SK-N-SH treated with all-trans-retinoic acid at 6 μM for 48 hours (cell line): ENCODE measurements around the gene OAF.

ENCODE experiments used
- ARNTL ChIP-seq: fragments of 450-650 bp; formaldehyde crosslinking; IDR thresholded peaks from 2 replicates; pipeline ENCODE4 v1.5.0; 2020; ENCODE audit warnings: low read depth, mild to moderate bottlenecking, moderate library complexity, borderline replicate concordance
- BACH2 ChIP-seq: fragments of 250-450 bp; sonication (Bioruptor Pico); IDR thresholded peaks from 2 replicates; pipeline ENCODE4 v1.9.0; 2021; ENCODE audit warnings: mild to moderate bottlenecking, borderline replicate concordance
- CSDC2 ChIP-seq: fragments of 250-450 bp; sonication (Bioruptor Pico); IDR thresholded peaks from 2 replicates; pipeline ENCODE4 v1.5.0; 2020; ENCODE audit warnings: mild to moderate bottlenecking, moderate library complexity
- CSRNP3 ChIP-seq: fragments of 250-450 bp; sonication (Bioruptor Pico); IDR thresholded peaks from 2 replicates; pipeline ENCODE4 v1.5.1; 2021; ENCODE audit warnings: mild to moderate bottlenecking, moderate library complexity
- ESRRG ChIP-seq: fragments of 250-450 bp; sonication (Bioruptor Pico); IDR thresholded peaks from 2 replicates; pipeline ENCODE4 v1.6.1; 2021; ENCODE audit warnings: mild to moderate bottlenecking
- ISL1 ChIP-seq: fragments of 250-450 bp; sonication (Bioruptor Pico); IDR thresholded peaks from 2 replicates; pipeline ENCODE4 v2.1.2; 2022; ENCODE audit warnings: mild to moderate bottlenecking, moderate library complexity
- PATZ1 ChIP-seq: fragments of 250-450 bp; sonication (Bioruptor Pico); IDR thresholded peaks from 2 replicates; pipeline ENCODE4 v1.8.0; 2020; ENCODE audit warnings: mild to moderate bottlenecking, moderate library complexity, borderline replicate concordance
- PPARA ChIP-seq: fragments of 250-450 bp; sonication (Bioruptor Pico); IDR thresholded peaks from 2 replicates; pipeline ENCODE4 v1.5.0; 2020; ENCODE audit warnings: mild to moderate bottlenecking, borderline replicate concordance
- RARB ChIP-seq: fragments of 250-450 bp; sonication (Bioruptor Pico); IDR thresholded peaks from 2 replicates; pipeline ENCODE4 v1.8.0; 2021; ENCODE audit warnings: mild to moderate bottlenecking, moderate library complexity
- TOX ChIP-seq: fragments of 250-450 bp; sonication (Bioruptor Pico); IDR thresholded peaks from 2 replicates; pipeline ENCODE4 v1.8.0; 2021; ENCODE audit warnings: mild to moderate bottlenecking, moderate library complexity, borderline replicate concordance
- ZFP3 ChIP-seq: fragments of 250-450 bp; sonication (Bioruptor Pico); IDR thresholded peaks from 2 replicates; pipeline ENCODE4 v1.5.0; 2020; ENCODE audit warnings: mild to moderate bottlenecking, moderate library complexity
- ZFP30 ChIP-seq: fragments of 450-650 bp; formaldehyde crosslinking; IDR thresholded peaks from 2 replicates; pipeline ENCODE4 v1.5.0; 2022; ENCODE audit warnings: mild to moderate bottlenecking, moderate library complexity
- ZNF8 ChIP-seq: fragments of 450-650 bp; formaldehyde crosslinking; IDR thresholded peaks from 2 replicates; pipeline ENCODE4 v1.5.0; 2020; ENCODE audit warnings: mild to moderate bottlenecking, moderate library complexity

- TF ChIP-seq ARNTL (no peak), ISL1 (CRISPR knock-in tag) (no peak), ZFP30 (CRISPR knock-in tag) (no peak), BACH2 (CRISPR knock-in tag) (no peak), ZNF8 (CRISPR knock-in tag) (no peak), PPARA (CRISPR knock-in tag) (no peak), RARB (no peak), CSDC2 (CRISPR knock-in tag) (no peak), TOX (CRISPR knock-in tag) (no peak), CSRNP3 (CRISPR knock-in tag) (no peak), PATZ1 (no peak), ESRRG (CRISPR knock-in tag) (no peak), ZFP3 (no peak)
Observed at GRCh38 chr11:120223793-120224192, 13.0 kb downstream of the OAF start.
